DND-41 (cell line): Measurements from ENCODE around the gene TAS2R1.

ENCODE experiments used
- ATAC-seq: fragments of 200-7000 bp; cut with Tn5 transposase; 3 replicates; pipeline ENCODE4 v1.9.1; 2021; ENCODE audit warnings: low read depth; ENCODE audit not compliant: insufficient read depth
- DNase-seq: peaks from one replicate; pipeline ENCODE4 v3.0.0-alpha.2; 2020
- H2AFZ ChIP-seq: 2 replicates; pipeline ENCODE4 v1.6.0; 2012; ENCODE audit warnings: low read depth, low read length
- H3K27ac ChIP-seq: 2 replicates; pipeline ENCODE4 v1.5.1; 2012; ENCODE audit warnings: low read length, inconsistent platforms
- H3K27me3 ChIP-seq: fragments of 200-600 bp; sonication (generic); 2 replicates; pipeline ENCODE4 v1.6.0; 2012; ENCODE audit warnings: low read length, mild to moderate bottlenecking, inconsistent platforms; ENCODE audit not compliant: insufficient read depth, poor library complexity
- H3K36me3 ChIP-seq: 2 replicates; pipeline ENCODE4 v1.5.1; 2012; ENCODE audit warnings: low read length, inconsistent platforms; ENCODE audit not compliant: insufficient read depth
- H3K4me1 ChIP-seq: 2 replicates; pipeline ENCODE4 v1.5.1; 2012; ENCODE audit warnings: mild to moderate bottlenecking, low read length; ENCODE audit not compliant: insufficient read depth
- H3K4me2 ChIP-seq: 2 replicates; pipeline ENCODE4 v1.6.0; 2012; ENCODE audit warnings: mild to moderate bottlenecking, moderate library complexity, low read length, inconsistent platforms; ENCODE audit not compliant: insufficient read depth
- H3K4me3 ChIP-seq, 2 experiments: fragments of 200-600 bp in 1 of 2; shearing (Covaris generic) in 1 of 2; 2 replicates each; pipeline ENCODE4 v1.5.1; 2012 to 2016; ENCODE audit warnings: inconsistent platforms in 2 of 2, low read length in 2 of 2, mild to moderate bottlenecking in 2 of 2, low read depth in 1 of 2, moderate library complexity in 1 of 2
- H3K79me2 ChIP-seq: 2 replicates; pipeline ENCODE4 v1.6.0; 2012; ENCODE audit warnings: low read length, inconsistent platforms; ENCODE audit not compliant: insufficient read depth
- H3K9ac ChIP-seq: 2 replicates; pipeline ENCODE4 v1.6.0; 2012; ENCODE audit warnings: low read depth, mild to moderate bottlenecking, inconsistent platforms, low read length, moderate library complexity
- H3K9me3 ChIP-seq: 2 replicates; pipeline ENCODE4 v1.5.1; 2012; ENCODE audit warnings: low read length, moderate library complexity, mild to moderate bottlenecking, inconsistent platforms; ENCODE audit not compliant: insufficient read depth, severe bottlenecking
- H4K20me1 ChIP-seq: 2 replicates; pipeline ENCODE4 v1.6.0; 2012; ENCODE audit warnings: low read length; ENCODE audit not compliant: insufficient read depth
- CTCF ChIP-seq: IDR thresholded peaks from 2 replicates; pipeline ENCODE4 v1.5.1; 2012; ENCODE audit warnings: borderline replicate concordance, low read length, moderate library complexity, mild to moderate bottlenecking; ENCODE audit not compliant: poor library complexity, severe bottlenecking; ENCODE audit errors: extremely low read depth
- EZH2 ChIP-seq: IDR thresholded peaks from 3 replicates; pipeline ENCODE4 v1.6.1; 2012; ENCODE audit warnings: borderline replicate concordance, low read depth, mild to moderate bottlenecking, moderate library complexity, low read length, inconsistent platforms; ENCODE audit not compliant: severe bottlenecking

The TAS2R1 gene

GRCh38 chr5:9630251-9630650 is at the start of gene TAS2R1:
Gene TAS2R1 (minus strand): TSS chr5:9630351. CDS start chr5:9630032, 319 bp downstream.
- no peaks in the 10 kb centered on the region for H3K4me1 ChIP-seq
- no peak within 1 kb of the TSS for H2AFZ ChIP-seq
- no peaks in the 10 kb centered on the region for H3K79me2 ChIP-seq
- H3K27me3 ChIP-seq = no peaks in the 10 kb centered on the region
- TF ChIP-seq CTCF (no peak), EZH2 (no peak)
- H3K9me3 ChIP-seq = no peaks in the 10 kb centered on the region
- H3K36me3 ChIP-seq = no peaks in the 10 kb centered on the region
- DNase-seq (no peak), ATAC-seq (no peak)
- no peaks in the 10 kb centered on the region for H4K20me1 ChIP-seq
- H3K4me3 ChIP-seq = no peak within 1 kb of the TSS
- no peak within 1 kb of the TSS for H3K27ac ChIP-seq
- H3K9ac ChIP-seq = no peak within 1 kb of the TSS
- no peak within 1 kb of the TSS for H3K4me2 ChIP-seq

GRCh38 chr5:9670371-9670770 is 40.2 kb upstream of the TAS2R1 start:
- Histone ChIP-seq H4K20me1 (no peaks in the 10 kb centered on the region), H3K9me3 (no peaks in the 10 kb centered on the region), H3K9ac (no peak overlapping the region), H3K27ac (no peak overlapping the region), H3K27me3 (no peaks in the 10 kb centered on the region), H2AFZ (no peak overlapping the region), H3K4me1 (no peaks in the 10 kb centered on the region), H3K4me2 (no peak overlapping the region), H3K36me3 (no peaks in the 10 kb centered on the region), H3K4me3 (no peak overlapping the region), H3K79me2 (no peaks in the 10 kb centered on the region)
- DNase-seq (no peak), ATAC-seq (no peak)
- no peak for TF ChIP-seq EZH2
- TF ChIP-seq CTCF = no peak

- Histone ChIP-seq H3K4me2 (no peak overlapping the region), H2AFZ (no peak overlapping the region), H3K4me1 (no peaks in the 10 kb centered on the region), H3K27me3 (no peaks in the 10 kb centered on the region), H3K4me3 (no peak overlapping the region), H3K27ac (no peak overlapping the region), H3K79me2 (no peaks in the 10 kb centered on the region), H3K9ac (no peak overlapping the region), H4K20me1 (no peaks in the 10 kb centered on the region), H3K9me3 (no peaks in the 10 kb centered on the region), H3K36me3 (no peaks in the 10 kb centered on the region)
- ATAC-seq = no peak
- DNase-seq = no peak
- TF ChIP-seq EZH2 (no peak), CTCF (no peak)
Measured at GRCh38 chr5:9667906-9668305, 37.8 kb upstream of the TAS2R1 start.

- Histone ChIP-seq H3K4me1 (no peaks in the 10 kb centered on the region), H3K4me3 (no peak overlapping the region), H3K9ac (no peak overlapping the region), H3K27me3 (no peaks in the 10 kb centered on the region), H3K36me3 (no peaks in the 10 kb centered on the region), H3K4me2 (no peak overlapping the region), H3K9me3 (no peaks in the 10 kb centered on the region), H3K79me2 (no peaks in the 10 kb centered on the region), H4K20me1 (no peaks in the 10 kb centered on the region), H2AFZ (no peak overlapping the region), H3K27ac (no peak overlapping the region)
- TF ChIP-seq EZH2 = no peak
- no peak for TF ChIP-seq CTCF
- no peak for DNase-seq
- no peak for ATAC-seq
Measured at GRCh38 chr5:9663891-9664290, 33.7 kb upstream of the TAS2R1 start.
